Cerebellar cortex (tissue), 1 donor: ENCODE results near the gene HLX.

Source experiments
- DNase-seq: peaks from one replicate; pipeline ENCODE4 v3.0.0-alpha.2; 2015; ENCODE audit warnings: low spot score

Gene HLX

GRCh38 chr1:220925707-220926106 is 46.5 kb downstream of the HLX start:
- DNase-seq: no peak

- DNase-seq: no peak
Measured at GRCh38 chr1:220926146-220926545, 46.9 kb downstream of the HLX start.

- DNase-seq: no peak
Measured at GRCh38 chr1:220927442-220927841, 48.2 kb downstream of the HLX start.

GRCh38 chr1:220928320-220928719 is 49.1 kb downstream of the HLX start:
- no peak for DNase-seq

GRCh38 chr1:220928725-220929300 is 49.6 kb downstream of the HLX start:
- DNase-seq: no peak

- DNase-seq: no peak
Measured at GRCh38 chr1:220929304-220929703, 50.1 kb downstream of the HLX start.
